Chondrocyte (in vitro differentiated cells): Measurements from ENCODE around the gene RDH11. TPM values are rescaled to one million over a fixed set of nuclear protein-coding genes. Genes with fewer than 3 reads are reported as not detected.
A peak's percentile ranks its signal among the peaks of the same experiment; 100 is the strongest.

Source experiments
- DNase-seq: peaks from one replicate; pipeline ENCODE4 v3.0.0; 2021; ENCODE audit warnings: mixed read lengths, low spot score
- H3K27ac Mint-ChIP-seq: one replicate; pipeline ENCODE4 v1.8.0; 2021; ENCODE audit warnings: mild to moderate bottlenecking, moderate library complexity, mixed read lengths; ENCODE audit not compliant: unreplicated experiment
- H3K27me3 Mint-ChIP-seq: 2 replicates; pipeline ENCODE4 v1.8.0; 2021; ENCODE audit warnings: low read depth, mixed read lengths
- H3K36me3 Mint-ChIP-seq: 2 replicates; pipeline ENCODE4 v1.8.0; 2021; ENCODE audit warnings: low read depth, mixed read lengths
- H3K4me1 Mint-ChIP-seq: 2 replicates; pipeline ENCODE4 v1.8.0; 2021; ENCODE audit warnings: low read depth, mild to moderate bottlenecking, mixed read lengths
- H3K4me3 Mint-ChIP-seq: one replicate; pipeline ENCODE4 v1.8.0; 2021; ENCODE audit warnings: mild to moderate bottlenecking, moderate library complexity, mixed read lengths; ENCODE audit not compliant: unreplicated experiment
- H3K9me3 Mint-ChIP-seq: 2 replicates; pipeline ENCODE4 v1.8.0; 2021; ENCODE audit warnings: low read depth, mixed read lengths
- CTCF ChIP-seq: fragments of 200-600 bp; sonication (generic); IDR thresholded peaks from 2 replicates; pipeline ENCODE4 v1.5.0; 2021; ENCODE audit warnings: antibody characterized with exemption, mild to moderate bottlenecking, moderate library complexity
- total RNA-seq: library from RNA; stranded (reverse); gene quantifications from 3 replicates; pipeline ENCODE4 v1.2.1, GENCODE V29; 2021

RDH11 gene
- total RNA-seq, 1 donor from 2014 or later: 69.4 TPM

- TF ChIP-seq CTCF: no peak
- no peaks in the 10 kb centered on the region for H3K27me3 Mint-ChIP-seq
- no peaks in the 10 kb centered on the region for H3K9me3 Mint-ChIP-seq
- peaks cover 21% of the 10 kb centered on the region for H3K4me1 Mint-ChIP-seq
- no peak overlapping the region for H3K4me3 Mint-ChIP-seq
- H3K36me3 Mint-ChIP-seq: peaks cover 1% of the 10 kb centered on the region
- H3K27ac Mint-ChIP-seq: peak overlapping the region; percentile 80
- no peak for DNase-seq
Observed at GRCh38 chr14:67665868-67666267, 29.7 kb downstream of the RDH11 start.

- TF ChIP-seq CTCF: no peak
- no peaks in the 10 kb centered on the region for H3K27me3 Mint-ChIP-seq
- H3K27ac Mint-ChIP-seq: no peak overlapping the region
- H3K36me3 Mint-ChIP-seq: peaks cover 2% of the 10 kb centered on the region
- peaks cover 21% of the 10 kb centered on the region for H3K4me1 Mint-ChIP-seq
- H3K9me3 Mint-ChIP-seq: no peaks in the 10 kb centered on the region
- DNase-seq: no peak
- H3K4me3 Mint-ChIP-seq: no peak overlapping the region
Observed at GRCh38 chr14:67663633-67664032, 31.9 kb downstream of the RDH11 start.

- Mint-ChIP-seq H3K36me3 (peaks cover 39% of the 10 kb centered on the region), H3K9me3 (no peaks in the 10 kb centered on the region), H3K27ac (peak overlapping the region; percentile 96), H3K4me3 (no peak overlapping the region), H3K27me3 (no peaks in the 10 kb centered on the region), H3K4me1 (peaks cover 14% of the 10 kb centered on the region)
- no peak for DNase-seq
- TF ChIP-seq CTCF: no peak
Observed at GRCh38 chr14:67653651-67654280, 41.8 kb downstream of the RDH11 start.

- DNase-seq: no peak
- Mint-ChIP-seq H3K4me1 (peaks cover 14% of the 10 kb centered on the region), H3K9me3 (no peaks in the 10 kb centered on the region), H3K27me3 (no peaks in the 10 kb centered on the region), H3K4me3 (no peak overlapping the region), H3K36me3 (peaks cover 33% of the 10 kb centered on the region), H3K27ac (no peak overlapping the region)
- no peak for TF ChIP-seq CTCF
Observed at GRCh38 chr14:67652189-67652588, 43.4 kb downstream of the RDH11 start.

- Mint-ChIP-seq H3K36me3 (peaks cover 40% of the 10 kb centered on the region), H3K4me3 (no peak overlapping the region), H3K4me1 (peaks cover 14% of the 10 kb centered on the region), H3K27ac (no peak overlapping the region), H3K27me3 (no peaks in the 10 kb centered on the region), H3K9me3 (no peaks in the 10 kb centered on the region)
- no peak for DNase-seq
- no peak for TF ChIP-seq CTCF
Observed at GRCh38 chr14:67650694-67651093, 44.9 kb downstream of the RDH11 start.
